B cell (primary cell): ENCODE measurements around the gene PAQR7. TPM values are rescaled to one million over a fixed set of nuclear protein-coding genes. Genes with fewer than 3 reads are reported as not detected.

ENCODE experiments used
- ATAC-seq: fragments of 200-7000 bp; cut with Tn5 transposase; one replicate; pipeline ENCODE4 v1.10.0; 2021; ENCODE audit warnings: low read depth, mild to moderate bottlenecking, moderate number of reproducible peaks, moderate library complexity
- CTCF ChIA-PET: fragments of 350-600 bp; sonication (Branson Sonifier 250); formaldehyde crosslinking; loops from one replicate; lab custom pipeline; 2021; ENCODE audit warnings: antibody characterized with exemption, inconsistent platforms; lab: Charles Lee
- POLR2A ChIA-PET: fragments of 350-600 bp; sonication (Branson Sonifier 250); formaldehyde crosslinking; loops from one replicate; lab custom pipeline; 2021; ENCODE audit warnings: antibody characterized with exemption; lab: Charles Lee
- DNase-seq: peaks from one replicate; pipeline ENCODE4 v3.0.0; 2013
- H2AFZ ChIP-seq: 2 replicates; pipeline ENCODE4 v1.6.1; 2012; ENCODE audit warnings: mild to moderate bottlenecking, low read depth, low read length; ENCODE audit not compliant: insufficient read depth, poor library complexity, severe bottlenecking
- H3K27ac ChIP-seq, 2 donors: 1 replicate in 1 of 2; 2 replicates in 1 of 2; pipeline ENCODE4 v1.5.1; 2012 to 2013; ENCODE audit warnings: low read length in 2 of 2, mild to moderate bottlenecking in 2 of 2, moderate library complexity in 1 of 2
- H3K27me3 ChIP-seq, 4 experiments: fragments of 200-600 bp in 1 of 4; sonication (generic) in 1 of 4; replicated peaks in 1 of 4; 1 replicate in 2 of 4; 2 replicates in 2 of 4; pipeline versions ENCODE4 v1.6.1 to v1.7.0; 2013 to 2016; ENCODE audit warnings: low read length in 3 of 4, mild to moderate bottlenecking in 2 of 4, mixed read lengths in 1 of 4, moderate library complexity in 1 of 4; ENCODE audit not compliant: insufficient read depth in 4 of 4, control insufficient read depth in 3 of 4; ENCODE audit errors: control extremely low read depth in 1 of 4
- H3K36me3 ChIP-seq, 2 experiments: replicated peaks in 1 of 2; 1 replicate in 1 of 2; 2 replicates in 1 of 2; pipeline versions ENCODE4 v1.6.1 to v1.7.1; 2013; ENCODE audit warnings: low read length in 1 of 2; ENCODE audit not compliant: insufficient read depth in 2 of 2, control insufficient read depth in 1 of 2; ENCODE audit errors: control extremely low read depth in 1 of 2, extremely low read depth in 1 of 2
- H3K4me1 ChIP-seq, 2 donors: fragments of 200-600 bp in 1 of 2; sonication (generic) in 1 of 2; 1 replicate in 1 of 2; 2 replicates in 1 of 2; pipeline versions ENCODE4 v1.5.1 to v1.6.1; 2013 to 2017; ENCODE audit warnings: low read length in 2 of 2; ENCODE audit not compliant: control insufficient read depth in 2 of 2, insufficient read depth in 2 of 2
- H3K4me2 ChIP-seq: replicated peaks from 2 replicates; pipeline ENCODE3; 2012; ENCODE audit warnings: mild to moderate bottlenecking, low read depth, low read length; ENCODE audit not compliant: poor library complexity, severe bottlenecking
- H3K4me3 ChIP-seq, 5 experiments: fragments of 200-600 bp in 1 of 5; sonication (generic) in 1 of 5; 1 replicate in 3 of 5; 2 replicates in 2 of 5; pipeline versions ENCODE4 v1.5.1 to v1.7.0; 2011 to 2016; ENCODE audit warnings: low read length in 4 of 5, mild to moderate bottlenecking in 4 of 5, low read depth in 2 of 5, control low read depth in 1 of 5, moderate library complexity in 1 of 5; ENCODE audit not compliant: insufficient read depth in 1 of 5; ENCODE audit errors: control extremely low read depth in 1 of 5, extremely low read depth in 1 of 5
- H3K79me2 ChIP-seq: fragments of 200-600 bp; sonication (generic); one replicate; pipeline ENCODE4 v1.6.0; 2016; ENCODE audit warnings: low read length; ENCODE audit not compliant: control insufficient read depth, insufficient read depth
- H3K9ac ChIP-seq: fragments of 200-600 bp; sonication (generic); 2 replicates; pipeline ENCODE4 v1.6.1; 2017; ENCODE audit warnings: mild to moderate bottlenecking, low read length, moderate library complexity
- H3K9me3 ChIP-seq, 3 donors: one replicate each; pipeline versions ENCODE4 v1.6.1 to v1.7.1; 2013; ENCODE audit warnings: low read length in 2 of 3; ENCODE audit not compliant: control insufficient read depth in 2 of 3, insufficient read depth in 1 of 3; ENCODE audit errors: control extremely low read depth in 1 of 3
- H4K20me1 ChIP-seq: 2 replicates; pipeline ENCODE4 v1.6.0; 2012; ENCODE audit warnings: mild to moderate bottlenecking, low read length; ENCODE audit not compliant: insufficient read depth, control insufficient read depth, poor library complexity, severe bottlenecking
- H3K27ac Mint-ChIP-seq: one replicate; pipeline ENCODE4 v1.8.0; 2021; ENCODE audit warnings: mixed read lengths
- H3K27me3 Mint-ChIP-seq: one replicate; pipeline ENCODE4 v1.8.0; 2021; ENCODE audit warnings: mixed read lengths
- H3K4me1 Mint-ChIP-seq: one replicate; pipeline ENCODE4 v1.8.0; 2021; ENCODE audit warnings: mixed read lengths
- H3K4me3 Mint-ChIP-seq: one replicate; pipeline ENCODE4 v1.8.0; 2021; ENCODE audit warnings: mixed read lengths
- H3K9me3 Mint-ChIP-seq: one replicate; pipeline ENCODE4 v1.8.0; 2022; ENCODE audit warnings: mixed read lengths; ENCODE audit not compliant: insufficient read depth
- EZH2 ChIP-seq: IDR thresholded peaks from 2 replicates; pipeline ENCODE4 v1.6.1; 2012; ENCODE audit warnings: borderline replicate concordance, low read depth, mild to moderate bottlenecking, moderate library complexity, low read length; ENCODE audit not compliant: insufficient read depth, poor library complexity, severe bottlenecking
- WGBS: methylation state at CpG from one replicate; pipeline ENCODE4 v1.1.5; 2013; ENCODE audit warnings: missing lambda C conversion rate; ENCODE audit not compliant: insufficient coverage; 5-methylcytosine and 5-hydroxymethylcytosine counted together
- intact Hi-C: fragments of 100-400 bp; cut with micrococcal nuclease; formaldehyde crosslinking; loops from one replicate; pipeline ENCODE4 v1.10.0; 2022
- polyA plus RNA-seq: library from polyadenylated mRNA; depleted of rRNA; stranded (reverse); fragments of >200 nt; gene quantifications from 2 replicates; pipeline ENCODE4 v1.2.3, GENCODE V29; 2012
- total RNA-seq, 2 donors: library from RNA; stranded (reverse); fragments of 120-200 nt in 1 of 2; gene quantifications; 1 replicate in 1 of 2; 2 replicates in 1 of 2; pipeline versions ENCODE4 v1.2.3 to v1.2.4, GENCODE V29; 2013 to 2022
- TF ChIP-seq, protein P1 (sequence below): fragments of 200-600 bp; IDR thresholded peaks from one replicate; pipeline ENCODE4 v1.8.0; 2022; ENCODE audit warnings: antibody characterized with exemption, mild to moderate bottlenecking

PAQR7 gene
- total and polyA plus RNA-seq, 2 donors (not counting 1 experiment from before 2014, with no cell fraction given), result 4.2 to 5.5 TPM

DNA sequence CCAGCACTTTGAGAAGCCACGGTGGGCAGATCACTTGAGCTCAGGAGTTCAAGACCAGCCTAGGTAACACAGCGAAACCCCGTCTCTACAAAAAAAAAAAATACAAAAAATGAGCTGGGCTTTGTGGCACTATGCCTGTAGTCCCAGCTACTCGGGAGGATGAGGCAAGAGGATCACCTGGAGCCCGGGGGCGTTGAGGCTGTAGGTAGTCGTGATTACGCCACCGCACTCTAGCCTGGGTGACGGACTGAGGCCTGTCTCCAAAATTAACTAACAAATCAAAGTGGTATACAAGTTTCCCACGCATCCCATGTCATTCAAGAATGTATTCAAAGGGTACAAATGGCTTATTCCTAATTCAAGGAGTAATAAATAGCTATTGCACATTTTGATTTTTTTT, 18.7 kb downstream of the PAQR7 start:
- Histone ChIP-seq H3K27me3 (no peaks in the 10 kb centered on the region), H3K79me2 (no peaks in the 10 kb centered on the region), H3K4me2 (no peak overlapping the region), H3K9ac (no peak overlapping the region), H4K20me1 (no peaks in the 10 kb centered on the region), H2AFZ (no peak overlapping the region), H3K9me3 (peaks cover 0 to 4% (median 0%) of the 10 kb centered on the region in 3 donors), H3K27ac (no peak overlapping the region), H3K36me3 (no peaks in the 10 kb centered on the region), H3K4me3 (no peak overlapping the region), H3K4me1 (peaks cover 22 to 30% of the 10 kb centered on the region in 2 donors)
- peaks cover 23% of the 10 kb centered on the region for H3K4me1 Mint-ChIP-seq
- no peaks in the 10 kb centered on the region for H3K27me3 Mint-ChIP-seq
- ATAC-seq (no peak), DNase-seq (no peak)
- intact Hi-C loops, result no loop called here
- CTCF ChIA-PET, result interaction anchor here (0.7 to 1.2 kb wide), 3 partner anchors 9 to 38 kb away, joined by 3 to 4 read pairs (median 3); no protein-coding TSS in a partner anchor
- no peak overlapping the region for H3K27ac Mint-ChIP-seq
- H3K4me3 Mint-ChIP-seq, result no peak overlapping the region
- POLR2A ChIA-PET, result interaction anchor here (1.3 kb wide), 1 partner anchor 37 kb away, joined by 8 read pairs; the partner anchor contains the start of gene MTFR1L
- H3K9me3 Mint-ChIP-seq, result no peaks in the 10 kb centered on the region
- 100% methylated on average over 2 of the region's 11 CpGs for WGBS
- no peak for TF ChIP-seq EZH2
- TF ChIP-seq, protein P1, sequence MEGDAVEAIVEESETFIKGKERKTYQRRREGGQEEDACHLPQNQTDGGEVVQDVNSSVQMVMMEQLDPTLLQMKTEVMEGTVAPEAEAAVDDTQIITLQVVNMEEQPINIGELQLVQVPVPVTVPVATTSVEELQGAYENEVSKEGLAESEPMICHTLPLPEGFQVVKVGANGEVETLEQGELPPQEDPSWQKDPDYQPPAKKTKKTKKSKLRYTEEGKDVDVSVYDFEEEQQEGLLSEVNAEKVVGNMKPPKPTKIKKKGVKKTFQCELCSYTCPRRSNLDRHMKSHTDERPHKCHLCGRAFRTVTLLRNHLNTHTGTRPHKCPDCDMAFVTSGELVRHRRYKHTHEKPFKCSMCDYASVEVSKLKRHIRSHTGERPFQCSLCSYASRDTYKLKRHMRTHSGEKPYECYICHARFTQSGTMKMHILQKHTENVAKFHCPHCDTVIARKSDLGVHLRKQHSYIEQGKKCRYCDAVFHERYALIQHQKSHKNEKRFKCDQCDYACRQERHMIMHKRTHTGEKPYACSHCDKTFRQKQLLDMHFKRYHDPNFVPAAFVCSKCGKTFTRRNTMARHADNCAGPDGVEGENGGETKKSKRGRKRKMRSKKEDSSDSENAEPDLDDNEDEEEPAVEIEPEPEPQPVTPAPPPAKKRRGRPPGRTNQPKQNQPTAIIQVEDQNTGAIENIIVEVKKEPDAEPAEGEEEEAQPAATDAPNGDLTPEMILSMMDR, result no peak

DNA sequence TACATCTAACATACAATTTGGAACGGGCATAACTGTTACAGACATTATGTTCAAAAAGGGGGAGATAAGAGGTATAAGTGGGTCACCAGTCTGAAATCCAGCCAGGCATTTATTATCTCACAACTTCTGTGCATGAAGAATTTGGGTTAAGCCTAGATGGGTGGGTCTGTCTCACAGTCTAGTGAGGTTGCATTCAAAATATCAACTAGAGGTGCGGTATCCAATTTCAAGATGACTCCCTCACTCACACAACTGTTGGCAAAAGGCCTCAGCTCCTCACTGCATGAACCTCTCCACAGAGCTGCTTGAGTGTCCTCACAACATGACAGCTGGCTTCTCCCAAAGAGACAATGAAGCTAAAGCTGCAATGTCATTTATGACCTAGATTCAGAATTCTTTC, 21.0 kb downstream of the PAQR7 start:
- CTCF ChIA-PET, result interaction anchor here (1.0 kb wide), 1 partner anchor 41 kb away, joined by 4 read pairs; no protein-coding TSS in a partner anchor
- H3K4me2 ChIP-seq, result no peak overlapping the region
- intact Hi-C loops, result no loop called here

More for the DNA sequence above, 21.0 kb downstream of the PAQR7 start:
- Histone ChIP-seq H3K9ac (no peak overlapping the region), H2AFZ (no peak overlapping the region), H3K36me3 (no peaks in the 10 kb centered on the region), H3K4me3 (no peak overlapping the region), H3K79me2 (no peaks in the 10 kb centered on the region), H3K27me3 (no peaks in the 10 kb centered on the region), H4K20me1 (no peaks in the 10 kb centered on the region), H3K27ac (no peak overlapping the region), H3K9me3 (no peaks in the 10 kb centered on the region), H3K4me1 (peaks cover 7 to 10% of the 10 kb centered on the region in 2 donors)
- Mint-ChIP-seq H3K4me3 (no peak overlapping the region), H3K9me3 (no peaks in the 10 kb centered on the region), H3K27me3 (no peaks in the 10 kb centered on the region), H3K27ac (no peak overlapping the region), H3K4me1 (peaks cover 10% of the 10 kb centered on the region)
- POLR2A ChIA-PET, result no interaction called here
- 100% methylated on average over 1 of the region's 2 CpGs for WGBS
- ATAC-seq (no peak), DNase-seq (no peak)
- no peak for TF ChIP-seq EZH2
- TF ChIP-seq, protein P1, result no peak
